Omental fat pad (tissue), 4 donors: ENCODE data around the gene SCARF1. TPM values are rescaled to one million over a fixed set of nuclear protein-coding genes. Genes with fewer than 3 reads are reported as not detected.

ENCODE experiments used
- ATAC-seq: fragments of 150-250 bp; one replicate; pipeline ENCODE4 v1.9.1; 2016; ENCODE audit warnings: mild to moderate bottlenecking, moderate library complexity; ENCODE audit not compliant: low FRiP score
- DNase-seq: peaks from one replicate; pipeline ENCODE4 v3.0.0-alpha.2; 2019; ENCODE audit warnings: low spot score
- small RNA-seq: library from RNA; depleted of rRNA; stranded (forward); fragments of <200 nt; gene quantifications from one replicate; pipeline ENCODE3, GENCODE V24; 2016
- total RNA-seq, 4 donors: library from RNA; depleted of rRNA; stranded (reverse); fragments of >200 nt; gene quantifications; one replicate each; pipeline ENCODE4 v1.1.0, GENCODE V29; 2016
- TF ChIP-seq, protein P1 (sequence below), 3 donors: fragments of 450-650 bp; IDR thresholded peaks; one replicate each; pipeline ENCODE4 v1.5.1; 2016 to 2017; ENCODE audit warnings: antibody characterized with exemption in 3 of 3, mild to moderate bottlenecking in 3 of 3, moderate library complexity in 2 of 3

The SCARF1 gene
- total RNA-seq, 4 donors from 2014 or later: 7.2 to 43.0 (median 18.8) TPM

DNA sequence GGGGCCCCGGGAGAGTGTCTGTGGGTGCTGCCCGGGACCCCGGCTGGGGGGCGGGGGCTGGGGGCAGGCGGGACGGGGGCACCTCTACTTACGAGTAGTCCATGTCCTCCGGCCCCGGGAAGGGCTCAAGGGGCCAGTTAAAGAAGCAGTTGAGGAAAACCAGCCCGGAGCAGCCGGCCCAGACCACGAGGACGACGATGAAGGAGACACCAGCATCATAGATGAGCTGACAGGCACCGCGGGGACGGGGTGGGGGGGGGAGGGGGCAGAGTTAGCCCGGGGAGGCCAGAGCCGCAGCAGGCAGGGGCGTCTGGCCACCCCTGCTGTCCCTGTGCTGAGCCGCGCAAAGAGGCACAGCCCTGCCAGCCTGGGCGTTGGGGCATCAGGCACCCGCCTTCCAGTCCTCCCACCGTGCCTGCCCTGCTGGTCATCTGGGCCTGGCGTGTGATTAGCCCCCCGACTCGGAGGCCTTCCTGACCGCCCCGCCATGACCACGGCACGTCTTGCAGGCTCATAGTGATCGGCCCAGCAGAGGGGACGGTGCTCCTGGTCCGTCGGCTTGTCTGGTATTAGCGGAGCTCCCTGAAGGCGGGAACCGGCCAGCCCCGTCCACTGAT, 54.0 kb downstream of the SCARF1 start:
- TF ChIP-seq, protein P1, sequence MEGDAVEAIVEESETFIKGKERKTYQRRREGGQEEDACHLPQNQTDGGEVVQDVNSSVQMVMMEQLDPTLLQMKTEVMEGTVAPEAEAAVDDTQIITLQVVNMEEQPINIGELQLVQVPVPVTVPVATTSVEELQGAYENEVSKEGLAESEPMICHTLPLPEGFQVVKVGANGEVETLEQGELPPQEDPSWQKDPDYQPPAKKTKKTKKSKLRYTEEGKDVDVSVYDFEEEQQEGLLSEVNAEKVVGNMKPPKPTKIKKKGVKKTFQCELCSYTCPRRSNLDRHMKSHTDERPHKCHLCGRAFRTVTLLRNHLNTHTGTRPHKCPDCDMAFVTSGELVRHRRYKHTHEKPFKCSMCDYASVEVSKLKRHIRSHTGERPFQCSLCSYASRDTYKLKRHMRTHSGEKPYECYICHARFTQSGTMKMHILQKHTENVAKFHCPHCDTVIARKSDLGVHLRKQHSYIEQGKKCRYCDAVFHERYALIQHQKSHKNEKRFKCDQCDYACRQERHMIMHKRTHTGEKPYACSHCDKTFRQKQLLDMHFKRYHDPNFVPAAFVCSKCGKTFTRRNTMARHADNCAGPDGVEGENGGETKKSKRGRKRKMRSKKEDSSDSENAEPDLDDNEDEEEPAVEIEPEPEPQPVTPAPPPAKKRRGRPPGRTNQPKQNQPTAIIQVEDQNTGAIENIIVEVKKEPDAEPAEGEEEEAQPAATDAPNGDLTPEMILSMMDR (IDR thresholded peaks at IDR 0.05): no peak
- DNase-seq (no peak), ATAC-seq (no peak)

DNA sequence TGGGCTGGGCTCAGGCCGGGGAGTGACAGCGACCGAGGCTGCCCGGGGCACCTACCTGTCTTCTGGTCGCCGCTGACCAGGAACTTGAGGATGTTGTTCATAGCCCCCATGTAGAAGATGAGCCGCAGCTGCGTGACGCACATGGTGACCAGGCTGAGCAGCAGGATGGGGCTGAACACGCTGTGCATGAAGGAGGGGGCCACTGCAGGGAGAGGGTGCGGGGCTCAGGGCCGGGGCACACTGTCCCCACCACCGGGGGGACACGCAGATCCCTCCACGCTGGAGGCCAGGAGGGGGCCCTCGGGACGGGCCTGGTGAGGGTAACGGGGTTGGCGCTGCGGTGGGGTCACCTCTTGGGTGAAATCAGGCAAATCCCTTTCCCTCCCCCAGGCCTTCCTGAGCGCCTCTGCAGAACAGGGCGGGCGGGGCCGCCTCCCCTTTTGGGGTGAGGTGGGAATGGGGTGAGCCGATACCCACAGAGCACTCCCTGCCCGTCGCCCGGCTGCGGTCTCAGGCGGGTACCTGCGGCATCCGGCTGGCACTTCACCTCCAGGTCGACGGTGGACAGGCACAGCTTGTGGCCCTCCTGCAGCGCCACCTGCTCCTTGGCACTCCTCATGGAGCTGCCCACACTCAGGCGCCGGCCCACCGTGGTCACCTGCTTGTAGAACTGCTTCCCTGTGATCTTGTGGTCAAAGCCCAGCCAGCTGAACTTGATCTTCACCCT, 54.6 kb downstream of the SCARF1 start:
- DNase-seq (no peak), ATAC-seq (no peak)
- TF ChIP-seq, protein P1 (IDR thresholded peaks at IDR 0.05): no peak

DNA sequence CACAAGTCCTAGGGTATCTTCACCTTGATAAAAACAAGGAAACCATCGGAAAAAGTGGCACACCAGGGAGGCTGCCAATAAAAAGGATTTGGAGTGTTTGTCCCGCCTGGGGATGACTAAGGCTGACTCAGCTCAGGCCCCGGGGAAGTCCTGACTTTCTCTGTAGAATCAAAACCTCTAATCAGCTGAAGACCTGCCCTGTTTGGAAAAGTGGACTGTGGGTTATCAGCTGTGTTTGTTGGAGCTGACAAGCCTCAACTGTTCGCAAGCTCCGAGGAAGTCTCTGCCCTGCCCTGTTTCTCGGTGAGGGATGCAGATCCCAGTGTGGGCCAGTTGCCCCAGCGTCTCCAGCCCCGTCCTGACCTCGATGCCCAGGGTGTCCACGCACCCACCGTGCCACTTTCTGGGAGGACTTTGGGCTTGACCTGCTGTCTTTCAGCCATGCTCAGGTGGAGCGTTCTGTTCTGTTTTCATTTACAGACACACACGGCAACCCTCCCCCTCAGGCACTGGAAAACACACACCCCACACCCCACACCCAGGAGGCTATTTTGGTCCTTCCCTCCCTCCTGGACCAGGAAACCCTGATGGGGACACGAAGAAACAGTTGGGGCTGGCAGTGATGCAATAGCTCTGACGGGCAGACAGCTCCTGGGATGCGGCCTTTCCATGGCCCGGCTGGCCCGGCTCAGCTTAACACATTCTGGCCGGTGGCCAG, 55.3 kb downstream of the SCARF1 start:
- TF ChIP-seq, protein P1 (IDR thresholded peaks at IDR 0.05): no peak
- ATAC-seq (peak; percentile 75), DNase-seq (peak; percentile 58)

DNA sequence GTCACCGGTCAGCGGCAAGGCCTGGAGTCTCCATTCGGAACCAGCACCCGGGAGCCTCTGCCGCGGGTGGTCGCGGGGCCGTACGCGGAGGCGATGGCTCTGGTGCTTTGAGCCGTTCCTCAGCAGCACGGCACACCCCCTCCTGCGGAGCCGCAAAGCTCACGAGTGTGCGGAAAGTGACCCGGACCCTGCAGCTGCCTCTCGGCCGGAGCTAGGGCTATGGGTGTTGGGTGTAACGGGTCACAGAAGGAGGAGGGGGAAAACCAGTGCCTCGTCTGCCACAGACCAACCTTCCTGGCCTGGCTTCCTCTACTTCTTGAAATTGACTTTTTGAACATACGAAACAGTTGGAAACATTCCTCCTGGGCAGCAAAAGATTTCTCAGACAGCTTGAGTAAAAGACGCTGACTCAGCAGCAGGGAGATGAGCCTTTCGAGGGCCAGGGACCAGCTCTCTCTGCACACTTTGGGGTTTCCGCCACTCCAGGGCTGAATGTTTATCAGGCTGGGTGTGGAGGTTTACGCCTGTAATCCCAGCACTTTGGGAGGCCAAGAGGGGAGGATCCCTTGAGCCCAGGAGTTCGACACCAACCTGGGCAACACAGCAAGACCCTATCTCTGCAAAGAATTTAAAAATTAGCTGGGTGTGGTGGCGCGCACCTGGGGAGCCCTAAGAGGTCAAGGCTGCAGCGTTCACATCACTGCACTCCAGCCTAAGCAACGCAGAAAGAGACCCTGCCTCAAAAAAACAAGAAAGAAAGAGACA, 56.5 kb downstream of the SCARF1 start:
- TF ChIP-seq, protein P1 (IDR thresholded peaks at IDR 0.05): no peak
- DNase-seq (no peak), ATAC-seq (no peak)

DNA sequence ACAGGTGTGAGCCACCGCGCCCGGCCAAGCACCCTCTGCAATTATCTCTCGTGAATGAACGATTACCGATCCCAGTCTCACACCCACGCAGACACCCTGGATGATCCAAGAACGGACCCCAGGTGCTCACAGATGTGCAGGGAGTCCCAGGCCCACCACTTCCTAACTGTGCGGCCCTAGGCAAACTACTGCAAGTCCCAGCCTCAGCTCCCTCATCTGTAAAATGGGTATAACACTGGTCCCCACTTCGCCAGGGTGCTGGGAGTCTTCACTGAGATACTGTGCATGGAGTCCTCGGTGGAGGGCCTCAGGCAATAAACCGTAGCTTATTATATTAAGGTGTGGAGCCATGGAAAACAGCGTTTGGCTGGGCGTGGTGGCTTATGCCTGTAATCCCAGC, 61.4 kb downstream of the SCARF1 start:
- DNase-seq: no peak
- TF ChIP-seq, protein P1 (IDR thresholded peaks at IDR 0.05): no peak
- ATAC-seq: no peak

Small RNA genes lying within 50 kb of the gene (small RNA-seq; reads per million reads assigned to genes)
- not detected for gene RN7SL105P

Other genes starting within 250 kb of the SCARF1 start
- gene YWHAE, start 245.5 kb downstream of the SCARF1 start, total RNA-seq: 100 to 1,000 TPM; 489 to 684 (median 635) TPM
- gene CRK, start 189.5 kb downstream of the SCARF1 start, total RNA-seq: 100 to 1,000 TPM in 2 of 4 donors, 10 to 100 TPM in 2; 84.5 to 104 (median 95.7) TPM
- 100 to 1,000 TPM; 194 to 367 (median 207) TPM for gene MYO1C, start 153.0 kb downstream of the SCARF1 start, total RNA-seq
- gene INPP5K, start 129.1 kb downstream of the SCARF1 start, total RNA-seq: 100 to 1,000 TPM; 103 to 279 (median 153) TPM
- gene PITPNA, start 82.9 kb downstream of the SCARF1 start, total RNA-seq: 10 to 100 TPM; 27.6 to 49.7 (median 33.7) TPM
- 10 to 100 TPM; 21.0 to 39.9 (median 23.1) TPM for gene SLC43A2, start 16.9 kb downstream of the SCARF1 start, total RNA-seq
- gene RILP, start 4.1 kb upstream of the SCARF1 start, total RNA-seq: 10 to 100 TPM; 26.5 to 60.5 (median 35.6) TPM
- gene PRPF8, start 39.1 kb upstream of the SCARF1 start, total RNA-seq: 100 to 1,000 TPM; 146 to 215 (median 183) TPM
- 10 to 100 TPM in 3 of 4 donors, 1 to 10 TPM in 1; 7.1 to 16.5 (median 11.4) TPM for gene TLCD2, start 64.6 kb upstream of the SCARF1 start, total RNA-seq
- gene WDR81, start 79.0 kb upstream of the SCARF1 start, total RNA-seq: 10 to 100 TPM; 39.2 to 71.1 (median 49.8) TPM
- gene SERPINF2, start 97.1 kb upstream of the SCARF1 start, total RNA-seq: 10 to 100 TPM in 2 of 4 donors, 1 to 10 TPM in 2; 6.0 to 28.8 (median 9.1) TPM
- gene SERPINF1, start 116.3 kb upstream of the SCARF1 start, total RNA-seq: 1,000 to 10,000 TPM in 3 of 4 donors, 100 to 1,000 TPM in 1; 868 to 2,171 (median 1,171) TPM
- gene SMYD4, start 184.2 kb upstream of the SCARF1 start, total RNA-seq: 10 to 100 TPM in 3 of 4 donors, 1 to 10 TPM in 1; 9.1 to 28.2 (median 20.3) TPM
- gene RPA1, start 184.3 kb upstream of the SCARF1 start, total RNA-seq: 10 to 100 TPM; 22.8 to 31.4 (median 24.1) TPM